T-helper 1 cell (primary cell): ENCODE results near the gene PRDM16.

ENCODE experiments used
- DNase-seq, 5 donors: peaks; one replicate each; pipeline ENCODE4 v3.0.0-alpha.2; 2012 to 2020
- total RNA-seq, 4 donors: gene quantifications; one replicate each; lab custom pipeline; 2026; lab: John Stamatoyannopoulos, UW

Gene PRDM16
- total RNA-seq: 0 to 0.15 (median 0.06) reads per million in 4 donors

- DNase-seq: no peak
These were observed at the start of gene PRDM16 for GRCh38 chr1:3068564-3069431. PRDM16 (plus strand) TSS chr1:3069203; CDS start chr1:3069260, 57 bp downstream.

GRCh38 chr1:3019516-3020051 lies 49.4 kb upstream of the PRDM16 start:
- no peak for DNase-seq

- DNase-seq: no peak
These were observed 48.6 kb upstream of the PRDM16 start for GRCh38 chr1:3020263-3020909.

- no peak for DNase-seq
These were observed 47.8 kb upstream of the PRDM16 start, which contains the start of gene ACTRT2 for GRCh38 chr1:3021233-3021671. ACTRT2 (plus strand) TSS chr1:3021467; CDS start chr1:3021687, 220 bp downstream.

GRCh38 chr1:3021801-3022401 lies 47.1 kb upstream of the PRDM16 start:
- no peak for DNase-seq

- DNase-seq: no peak
These were observed 46.5 kb upstream of the PRDM16 start for GRCh38 chr1:3022511-3022973.

GRCh38 chr1:3022976-3023375 lies 46.0 kb upstream of the PRDM16 start:
- DNase-seq: no peak

- DNase-seq: no peak
These were observed 45.0 kb upstream of the PRDM16 start for GRCh38 chr1:3024019-3024418.

GRCh38 chr1:3024588-3024987 lies 44.4 kb upstream of the PRDM16 start:
- no peak for DNase-seq

GRCh38 chr1:3026124-3026523 lies 42.9 kb upstream of the PRDM16 start:
- DNase-seq: no peak

GRCh38 chr1:3026581-3027391 lies 42.2 kb upstream of the PRDM16 start:
- DNase-seq: no peak

- DNase-seq: no peak
These were observed 41.2 kb upstream of the PRDM16 start for GRCh38 chr1:3027611-3028371.

- DNase-seq: no peak
These were observed 40.3 kb upstream of the PRDM16 start for GRCh38 chr1:3028531-3029282.

- no peak for DNase-seq
These were observed 39.5 kb upstream of the PRDM16 start for GRCh38 chr1:3029481-3029961.

- DNase-seq: no peak
These were observed 38.9 kb upstream of the PRDM16 start for GRCh38 chr1:3029991-3030662.

- DNase-seq: no peak
These were observed 38.2 kb upstream of the PRDM16 start for GRCh38 chr1:3030663-3031381.

GRCh38 chr1:3031401-3032221 lies 37.4 kb upstream of the PRDM16 start:
- no peak for DNase-seq

GRCh38 chr1:3032371-3033039 lies 36.5 kb upstream of the PRDM16 start:
- no peak for DNase-seq
